ENCODE data around the gene KIF21B. TPM values are rescaled to one million over a fixed set of nuclear protein-coding genes. Genes with fewer than 3 reads are reported as not detected.

The KIF21B gene
- total and polyA plus RNA-seq, 2 of the 8 experiments (the other 6 are each of a cell fraction or from before 2014, with no cell fraction given): 10.8 to 26.5 TPM

GRCh38 chr1:201022493-201022819 lies 1.1 kb downstream of the KIF21B start:
- H3K27me3 ChIP-seq (replicated peaks in 1 of 4; ENCODE audit: control insufficient read depth in 3 of 4, extremely low read depth in 1 of 4, insufficient read depth in 3 of 4, low read length in 3 of 4): peaks cover 0 to 5% (median under 1%) of the 10 kb centered on the region in 4 experiments; a peak in 2 of 7 replicates
- H3K4me3 ChIP-seq (ENCODE audit: extremely low read depth in 1 of 4, insufficient read depth in 2 of 4, low read depth in 3 of 4, low read length in 4 of 4): peak overlapping the region; percentile 64 to 84 (median 67)
- no peak overlapping the region for H3K14ac ChIP-seq (ENCODE audit: insufficient read length)
- H2AK5ac ChIP-seq (ENCODE audit: low read depth, low read length): peak overlapping the region; percentile 3; the same call in 1 of the 2 replicates
- H3K23ac ChIP-seq (ENCODE audit: insufficient read length): no peak overlapping the region
- H2BK120ac ChIP-seq (replicated peaks; ENCODE audit: low read depth, low read length): no peak overlapping the region
- FAIRE-seq: no peak
- H3K9me3 ChIP-seq (ENCODE audit: insufficient read depth in 2 of 2, low read depth in 1 of 2, low read length in 1 of 2): no peaks in the 10 kb centered on the region
- DNase-seq (ENCODE audit: low read depth in 1 of 2, low spot score in 2 of 2): no peak
- peaks cover 0 to 28% of the 10 kb centered on the region in 2 experiments; a peak in 3 of 4 replicates for H3K79me2 ChIP-seq (ENCODE audit: control insufficient read depth in 1 of 2, insufficient read depth in 2 of 2, low read length in 2 of 2)
- no peak overlapping the region for H4K8ac ChIP-seq (ENCODE audit: extremely low read depth, insufficient read depth, low read length)
- H4K20me1 ChIP-seq (replicated peaks in 1 of 2; ENCODE audit: control insufficient read depth in 1 of 2, insufficient read depth in 2 of 2, low read length in 2 of 2): peaks cover 0 to 7% of the 10 kb centered on the region in 2 experiments
- no peak overlapping the region for H2AFZ ChIP-seq (ENCODE audit: low read length)
- POLR2A ChIA-PET (ENCODE audit: partially characterized antibody): interaction anchor here (1.1 to 6.8 kb wide), 9 partner anchors 10 to 133 kb away, joined by 3 to 41 read pairs (median 4); partner anchors contain the start of gene INAVA
- H3K27ac ChIP-seq (ENCODE audit: low read depth, low read length): no peak overlapping the region
- peaks cover 22 to 52% (median 37%) of the 10 kb centered on the region in 4 experiments for H3K4me1 ChIP-seq (replicated peaks in 1 of 4; ENCODE audit: control insufficient read depth in 3 of 4, insufficient read depth in 4 of 4, low read length in 3 of 4)
- peak overlapping the region; percentile 55; the same call in 1 of the 2 replicates for H2BK12ac ChIP-seq (ENCODE audit: low read depth, low read length)
- no peak for TF ChIP-seq CHD1 (IDR thresholded peaks at IDR 0.05; ENCODE audit: low read depth, low read length)
- no peak for TF ChIP-seq SIN3A (conservative IDR thresholded peaks at IDR 0.05 in 1 of 2, IDR thresholded peaks at IDR 0.05 in 1 of 2; ENCODE audit: low read depth in 1 of 2, low read length in 2 of 2)
- no peak for TF ChIP-seq EGR1 (IDR thresholded peaks at IDR 0.05; ENCODE audit: borderline replicate concordance, low read depth, low read length)
- no peak for TF ChIP-seq E2F6 (IDR thresholded peaks at IDR 0.05)
- no peak for TF ChIP-seq SP1 (IDR thresholded peaks at IDR 0.05; ENCODE audit: low read depth, low read length)
- TF ChIP-seq EP300 (IDR thresholded peaks at IDR 0.05; ENCODE audit: borderline replicate concordance in 1 of 2, low read depth in 2 of 2, low read length in 2 of 2): no peak
- TF ChIP-seq TEAD4 (IDR thresholded peaks at IDR 0.05; ENCODE audit: low read depth, low read length): no peak
- no peak for TF ChIP-seq CBX8 (IDR thresholded peaks at IDR 0.05; ENCODE audit: borderline replicate concordance, low read depth, low read length)
- TF ChIP-seq POLR2A (IDR thresholded peaks at IDR 0.05; ENCODE audit: control extremely low read depth in 1 of 2, low read depth in 2 of 2, low read length in 2 of 2): no peak
- no peak for TF ChIP-seq NRF1 (IDR thresholded peaks at IDR 0.05; ENCODE audit: low read depth, low read length)
- TF ChIP-seq TAF7 (optimal IDR thresholded peaks at IDR 0.05; ENCODE audit: borderline replicate concordance, low read depth, low read length): no peak
- H3K56ac ChIP-seq (replicated peaks; ENCODE audit: insufficient read length, low read depth, low read length): peak overlapping the region; percentile 34
- no peak overlapping the region; the same call in 1 of the 2 replicates for H2BK15ac ChIP-seq (ENCODE audit: low read length)
- peaks cover 8% of the 10 kb centered on the region for H3K79me1 ChIP-seq (ENCODE audit: low read depth, low read length)
- H3K9ac ChIP-seq (replicated peaks in 1 of 4; ENCODE audit: extremely low read depth in 1 of 4, low read depth in 3 of 4, low read length in 3 of 4): peak overlapping the region in 1 of 4 experiments; percentile 8; a peak in 1 of 7 replicates
- no peak overlapping the region for H4K5ac ChIP-seq (ENCODE audit: insufficient read length, low read depth, low read length)
- H3K23me2 ChIP-seq (ENCODE audit: low read depth, low read length): peaks cover 18% of the 10 kb centered on the region; the same call in 1 of the 2 replicates
- CTCF ChIA-PET (ENCODE audit: partially characterized antibody): interaction anchor here (0.6 to 23.5 kb wide), 14 partner anchors 8 to 1251 kb away, joined by 3 to 532 read pairs (median 14); partner anchors contain the start of gene ASCL5
- peak overlapping the region; percentile 36 for H4K91ac ChIP-seq (replicated peaks; ENCODE audit: insufficient read length, low read length)
- H2BK20ac ChIP-seq (ENCODE audit: low read length): no peak overlapping the region
- H3K18ac ChIP-seq (ENCODE audit: extremely low read depth, low read length): peak overlapping the region; percentile 87
- H3K4ac ChIP-seq (replicated peaks; ENCODE audit: insufficient read length, low read depth, low read length): peak overlapping the region; percentile 6
- peak overlapping the region; percentile 74 to 90 for H3K4me2 ChIP-seq (ENCODE audit: insufficient read depth in 1 of 2, low read depth in 2 of 2, low read length in 2 of 2)
- H2BK5ac ChIP-seq (ENCODE audit: low read depth, low read length): peak overlapping the region; percentile 56; the same call in 1 of the 2 replicates
- H3K36me3 ChIP-seq (ENCODE audit: control insufficient read depth in 2 of 4, insufficient read depth in 4 of 4, low read length in 3 of 4): no peaks in the 10 kb centered on the region; a peak in 2 of 8 replicates
- WGBS, 2 experiments (ENCODE audit: extremely low coverage in 1 of 2, insufficient coverage in 1 of 2, insufficient read length in 1 of 2, insufficient replicate concordance in 2 of 2, low coverage in 1 of 2, low lambda C conversion rate in 2 of 2, missing lambda C conversion rate in 1 of 2): 88% methylated on average over 2 of the region's 2 CpGs; no CpG with 5 or more reads in 1 of the 2 experiments
